ENCODE results near the gene RSRC1.
"Not testable (repeated sequence)": the region's sequence is repeated elsewhere in the genome, so short reads cannot be mapped to it uniquely, and the experiment has no call there.

Gene RSRC1

GRCh38 chr3:158295771-158296170 lies 185.9 kb downstream of the RSRC1 start:
- TF ChIP-seq PAX5 (IDR thresholded peaks at IDR 0.05; ENCODE audit: insufficient read depth, low read length, severe bottlenecking), result no peak
- no peak for TF ChIP-seq POU2F2 (IDR thresholded peaks at IDR 0.05; ENCODE audit: low read depth, low read length)
- no peak for TF ChIP-seq TAF1 (IDR thresholded peaks at IDR 0.05; ENCODE audit: low read depth, low read length)
- TF ChIP-seq POLR2AphosphoS5 (IDR thresholded peaks at IDR 0.05; ENCODE audit: low read depth, low read length), result no peak
- TF ChIP-seq SPI1 (IDR thresholded peaks at IDR 0.05; ENCODE audit: low read depth, low read length), result no peak
- no peak for TF ChIP-seq POLR2A (IDR thresholded peaks at IDR 0.05; ENCODE audit: low read depth, low read length)
- DNase-seq (ENCODE audit: insufficient read length, low spot score), result no peak
- FAIRE-seq, result no peak

- FAIRE-seq, result no peak
- TF ChIP-seq POLR2A (IDR thresholded peaks at IDR 0.05; ENCODE audit: low read depth, low read length), result no peak
- no peak for TF ChIP-seq SPI1 (IDR thresholded peaks at IDR 0.05; ENCODE audit: low read depth, low read length)
- no peak for TF ChIP-seq POLR2AphosphoS5 (IDR thresholded peaks at IDR 0.05; ENCODE audit: low read depth, low read length)
- TF ChIP-seq POU2F2 (IDR thresholded peaks at IDR 0.05; ENCODE audit: low read depth, low read length), result no peak
- TF ChIP-seq TAF1 (IDR thresholded peaks at IDR 0.05; ENCODE audit: low read depth, low read length), result no peak
- DNase-seq (ENCODE audit: insufficient read length, low spot score), result no peak
Observed at GRCh38 chr3:158297940-158298339, 188.1 kb downstream of the RSRC1 start.

DNA sequence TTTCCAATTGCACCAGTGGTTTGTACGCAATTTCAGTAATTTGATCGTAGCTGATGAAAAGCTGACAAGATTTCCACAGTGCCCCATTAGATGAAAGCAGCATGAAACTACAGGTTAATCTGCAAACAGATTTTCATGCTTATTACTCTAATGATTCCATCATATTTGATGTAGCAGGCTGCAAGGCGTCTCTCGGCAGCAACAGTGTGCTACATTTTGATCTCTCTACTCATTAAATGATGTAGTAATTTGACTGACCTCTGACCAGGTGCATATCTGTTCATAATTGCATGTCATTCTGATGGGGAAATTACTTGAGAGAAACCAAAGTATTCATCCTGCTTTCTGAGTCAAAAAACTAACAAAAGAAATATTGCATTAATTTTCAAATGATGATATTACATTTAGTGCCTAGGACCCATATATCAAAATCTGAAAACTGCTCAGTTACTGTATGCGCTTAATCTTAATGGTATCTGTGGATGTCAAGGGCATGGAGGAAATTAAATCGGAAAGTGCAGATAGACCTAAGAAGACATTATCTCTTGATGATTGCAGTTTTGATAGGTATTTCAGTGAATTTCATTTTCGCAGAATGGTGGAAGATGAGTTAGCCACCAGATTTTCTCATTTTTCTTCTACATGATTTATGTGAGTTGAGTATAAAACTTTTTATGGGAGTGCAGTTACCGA lies 198.5 kb downstream of the RSRC1 start:
- no peak for FAIRE-seq
- TF ChIP-seq PAX5 (IDR thresholded peaks at IDR 0.05; ENCODE audit: insufficient read depth, low read length, severe bottlenecking), result no peak
- no peak for TF ChIP-seq TAF1 (IDR thresholded peaks at IDR 0.05; ENCODE audit: low read depth, low read length)
- no peak for TF ChIP-seq POLR2A (IDR thresholded peaks at IDR 0.05; ENCODE audit: low read depth, low read length)
- no peak for TF ChIP-seq POU2F2 (IDR thresholded peaks at IDR 0.05; ENCODE audit: low read depth, low read length)
- TF ChIP-seq SPI1 (IDR thresholded peaks at IDR 0.05; ENCODE audit: low read depth, low read length), result no peak
- no peak for TF ChIP-seq POLR2AphosphoS5 (IDR thresholded peaks at IDR 0.05; ENCODE audit: low read depth, low read length)
- no peak for DNase-seq (ENCODE audit: insufficient read length, low spot score)

- TF ChIP-seq SPI1 (IDR thresholded peaks at IDR 0.05; ENCODE audit: low read depth, low read length), result no peak
- TF ChIP-seq PAX5 (IDR thresholded peaks at IDR 0.05; ENCODE audit: insufficient read depth, low read length, severe bottlenecking), result no peak
- no peak for TF ChIP-seq POLR2A (IDR thresholded peaks at IDR 0.05; ENCODE audit: low read depth, low read length)
- no peak for TF ChIP-seq TAF1 (IDR thresholded peaks at IDR 0.05; ENCODE audit: low read depth, low read length)
- FAIRE-seq (no peak), DNase-seq (ENCODE audit: insufficient read length, low spot score) (no peak)
Observed at GRCh38 chr3:158312560-158313141, 202.8 kb downstream of the RSRC1 start.

GRCh38 chr3:158313338-158313927 lies 203.5 kb downstream of the RSRC1 start:
- no peak for TF ChIP-seq PAX5 (IDR thresholded peaks at IDR 0.05; ENCODE audit: insufficient read depth, low read length, severe bottlenecking)
- no peak for TF ChIP-seq POLR2A (IDR thresholded peaks at IDR 0.05; ENCODE audit: low read depth, low read length)
- TF ChIP-seq POU2F2 (IDR thresholded peaks at IDR 0.05; ENCODE audit: low read depth, low read length), result no peak
- no peak for TF ChIP-seq SPI1 (IDR thresholded peaks at IDR 0.05; ENCODE audit: low read depth, low read length)
- TF ChIP-seq TAF1 (IDR thresholded peaks at IDR 0.05; ENCODE audit: low read depth, low read length), result no peak
- no peak for TF ChIP-seq POLR2AphosphoS5 (IDR thresholded peaks at IDR 0.05; ENCODE audit: low read depth, low read length)
- FAIRE-seq, result peak; percentile 48
- no peak for DNase-seq (ENCODE audit: insufficient read length, low spot score)

GRCh38 chr3:158314426-158315357 lies 204.8 kb downstream of the RSRC1 start:
- FAIRE-seq, result no peak
- no peak for DNase-seq (ENCODE audit: insufficient read length, low spot score)
- TF ChIP-seq TAF1 (IDR thresholded peaks at IDR 0.05; ENCODE audit: low read depth, low read length) (no peak), SPI1 (IDR thresholded peaks at IDR 0.05; ENCODE audit: low read depth, low read length) (no peak), POU2F2 (IDR thresholded peaks at IDR 0.05; ENCODE audit: low read depth, low read length) (no peak), POLR2AphosphoS5 (IDR thresholded peaks at IDR 0.05; ENCODE audit: low read depth, low read length) (no peak), POLR2A (IDR thresholded peaks at IDR 0.05; ENCODE audit: low read depth, low read length) (no peak), PAX5 (IDR thresholded peaks at IDR 0.05; ENCODE audit: insufficient read depth, low read length, severe bottlenecking) (no peak)

DNA sequence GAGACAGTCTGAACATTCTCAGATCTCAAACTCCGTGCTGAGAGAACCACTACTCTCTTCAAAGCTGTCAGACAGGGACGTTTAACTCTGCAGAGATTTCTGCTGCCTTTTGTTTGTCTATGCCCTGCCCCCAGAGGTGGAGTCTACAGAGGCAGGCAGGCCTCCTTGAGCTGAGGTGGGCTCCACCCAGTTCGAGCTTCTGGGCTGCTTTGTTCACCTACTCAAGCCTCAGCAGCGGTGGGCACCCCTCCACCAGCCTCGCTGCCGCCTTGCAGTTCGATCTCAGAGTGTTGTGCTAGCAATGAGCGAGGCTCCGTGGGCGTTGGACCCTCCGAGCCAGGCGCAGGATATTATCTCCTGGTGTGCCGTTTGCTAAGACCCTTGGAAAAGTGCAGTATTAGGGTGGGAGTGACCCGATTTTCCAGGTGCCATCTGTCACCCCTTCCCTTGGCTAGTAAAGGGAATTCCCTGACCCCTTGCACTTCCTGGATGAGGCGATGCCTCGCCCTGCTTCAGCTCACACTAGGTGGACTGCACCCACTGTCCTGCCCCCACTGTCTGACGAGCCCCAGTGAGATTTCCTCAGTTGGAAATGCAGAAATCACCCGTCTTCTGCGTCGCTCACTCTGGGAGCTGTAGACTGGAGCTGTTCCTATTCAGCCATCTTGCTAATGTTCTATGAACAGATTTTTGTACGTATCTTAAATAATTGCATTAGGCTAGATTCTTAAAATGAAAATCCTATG lies 220.0 kb downstream of the RSRC1 start:
- not testable (repeated sequence) for FAIRE-seq; DNase-seq (ENCODE audit: insufficient read length, low spot score)

GRCh38 chr3:158330870-158331269 lies 221.0 kb downstream of the RSRC1 start:
- TF ChIP-seq TAF1 (IDR thresholded peaks at IDR 0.05; ENCODE audit: low read depth, low read length), result no peak
- TF ChIP-seq POU2F2 (IDR thresholded peaks at IDR 0.05; ENCODE audit: low read depth, low read length), result no peak
- no peak for TF ChIP-seq POLR2A (IDR thresholded peaks at IDR 0.05; ENCODE audit: low read depth, low read length)
- no peak for TF ChIP-seq PAX5 (IDR thresholded peaks at IDR 0.05; ENCODE audit: insufficient read depth, low read length, severe bottlenecking)
- TF ChIP-seq SPI1 (IDR thresholded peaks at IDR 0.05; ENCODE audit: low read depth, low read length), result no peak
- DNase-seq (ENCODE audit: insufficient read length, low spot score), result no peak
- no peak for FAIRE-seq

GRCh38 chr3:158333736-158334135 lies 223.8 kb downstream of the RSRC1 start:
- DNase-seq (ENCODE audit: insufficient read length, low spot score) (no peak), FAIRE-seq (no peak)
- TF ChIP-seq POLR2A (IDR thresholded peaks at IDR 0.05; ENCODE audit: low read depth, low read length) (no peak), POLR2AphosphoS5 (IDR thresholded peaks at IDR 0.05; ENCODE audit: low read depth, low read length) (no peak), TAF1 (IDR thresholded peaks at IDR 0.05; ENCODE audit: low read depth, low read length) (no peak), PAX5 (IDR thresholded peaks at IDR 0.05; ENCODE audit: insufficient read depth, low read length, severe bottlenecking) (no peak), SPI1 (IDR thresholded peaks at IDR 0.05; ENCODE audit: low read depth, low read length) (no peak), POU2F2 (IDR thresholded peaks at IDR 0.05; ENCODE audit: low read depth, low read length) (no peak)
